Thoracic aorta (tissue), 2 donors: ENCODE results near the gene BCOR. TPM values are rescaled to one million over a fixed set of nuclear protein-coding genes. Genes with fewer than 3 reads are reported as not detected.

ENCODE experiments used
- ATAC-seq: fragments of 150-250 bp; one replicate; pipeline ENCODE4 v1.8.0; 2017; ENCODE audit warnings: low read depth; ENCODE audit not compliant: insufficient number of reproducible peaks, low FRiP score
- DNase-seq: peaks from one replicate; pipeline ENCODE4 v3.0.0-alpha.2; 2020; ENCODE audit warnings: low spot score
- H3K27ac ChIP-seq, 2 donors: fragments of 200-600 bp; sonication (generic); 1 replicate in 1 of 2; 2 replicates in 1 of 2; pipeline ENCODE4 v1.5.1; 2016; ENCODE audit warnings: mild to moderate bottlenecking in 2 of 2, moderate library complexity in 2 of 2
- H3K27me3 ChIP-seq: fragments of 200-600 bp; sonication (generic); replicated peaks from 2 replicates; pipeline ENCODE4 v1.6.0; 2016; ENCODE audit warnings: mild to moderate bottlenecking; ENCODE audit not compliant: insufficient read depth
- H3K36me3 ChIP-seq: fragments of 200-600 bp; sonication (generic); one replicate; pipeline ENCODE4 v1.5.1; 2016
- H3K4me1 ChIP-seq, 2 donors: fragments of 200-600 bp; sonication (generic); 1 replicate in 1 of 2; 2 replicates in 1 of 2; pipeline versions ENCODE4 v1.5.1 to v1.6.0; 2016; ENCODE audit warnings: low read depth in 2 of 2, mild to moderate bottlenecking in 1 of 2; ENCODE audit not compliant: control insufficient read depth in 1 of 2
- H3K4me3 ChIP-seq: fragments of 200-600 bp; sonication (generic); 2 replicates; pipeline ENCODE4 v1.5.1; 2016; ENCODE audit warnings: mild to moderate bottlenecking
- H3K9me3 ChIP-seq: fragments of 200-600 bp; sonication (generic); 2 replicates; pipeline ENCODE4 v1.5.1; 2016
- total RNA-seq, 2 donors: library from RNA; depleted of rRNA; stranded (reverse); fragments of >200 nt; gene quantifications; one replicate each; pipeline versions ENCODE4 v1.1.0 to v1.2.3, GENCODE V29; 2016
- TF ChIP-seq, protein P1 (sequence below): fragments of 200-600 bp; sonication (generic); IDR thresholded peaks from one replicate; pipeline ENCODE4 v1.5.1; 2019; ENCODE audit warnings: antibody characterized with exemption

BCOR gene
- total RNA-seq, 2 donors from 2014 or later, result 28.6 to 30.7 TPM

DNA sequence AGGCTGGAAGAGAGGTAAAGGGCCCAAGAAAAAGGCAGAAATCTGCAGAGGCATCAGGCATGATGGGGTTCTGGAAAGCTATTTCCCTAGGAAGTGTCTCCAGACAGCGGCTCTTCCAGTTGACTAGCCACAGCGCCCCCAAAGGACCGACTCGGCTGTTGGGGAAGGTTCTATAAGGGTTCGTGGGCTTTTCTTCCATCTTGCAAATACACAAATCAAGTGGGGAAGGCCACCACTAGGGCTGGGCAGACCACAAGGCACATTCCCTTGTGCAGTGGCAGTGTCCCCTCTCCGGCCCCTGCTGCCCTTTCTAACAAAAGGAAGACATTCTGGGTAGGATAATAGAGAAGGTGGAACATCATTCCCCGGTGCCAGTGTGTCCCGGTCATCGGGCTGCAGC, 18.2 kb downstream of the BCOR start:
- H3K27ac ChIP-seq, result no peak overlapping the region
- no peaks in the 10 kb centered on the region for H3K27me3 ChIP-seq
- no peak for DNase-seq
- TF ChIP-seq, protein P1, sequence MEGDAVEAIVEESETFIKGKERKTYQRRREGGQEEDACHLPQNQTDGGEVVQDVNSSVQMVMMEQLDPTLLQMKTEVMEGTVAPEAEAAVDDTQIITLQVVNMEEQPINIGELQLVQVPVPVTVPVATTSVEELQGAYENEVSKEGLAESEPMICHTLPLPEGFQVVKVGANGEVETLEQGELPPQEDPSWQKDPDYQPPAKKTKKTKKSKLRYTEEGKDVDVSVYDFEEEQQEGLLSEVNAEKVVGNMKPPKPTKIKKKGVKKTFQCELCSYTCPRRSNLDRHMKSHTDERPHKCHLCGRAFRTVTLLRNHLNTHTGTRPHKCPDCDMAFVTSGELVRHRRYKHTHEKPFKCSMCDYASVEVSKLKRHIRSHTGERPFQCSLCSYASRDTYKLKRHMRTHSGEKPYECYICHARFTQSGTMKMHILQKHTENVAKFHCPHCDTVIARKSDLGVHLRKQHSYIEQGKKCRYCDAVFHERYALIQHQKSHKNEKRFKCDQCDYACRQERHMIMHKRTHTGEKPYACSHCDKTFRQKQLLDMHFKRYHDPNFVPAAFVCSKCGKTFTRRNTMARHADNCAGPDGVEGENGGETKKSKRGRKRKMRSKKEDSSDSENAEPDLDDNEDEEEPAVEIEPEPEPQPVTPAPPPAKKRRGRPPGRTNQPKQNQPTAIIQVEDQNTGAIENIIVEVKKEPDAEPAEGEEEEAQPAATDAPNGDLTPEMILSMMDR, result no peak
- H3K4me1 ChIP-seq, result peaks cover 13 to 17% of the 10 kb centered on the region in 2 donors
- H3K9me3 ChIP-seq, result no peaks in the 10 kb centered on the region
- no peak overlapping the region for H3K4me3 ChIP-seq
- no peak for ATAC-seq
- H3K36me3 ChIP-seq, result no peaks in the 10 kb centered on the region

GRCh38 chrX:40078489-40079227, 19.1 kb downstream of the BCOR start:
- Histone ChIP-seq H3K4me1 (peaks cover 5 to 8% of the 10 kb centered on the region in 2 donors), H3K4me3 (no peak overlapping the region), H3K9me3 (no peaks in the 10 kb centered on the region), H3K27ac (no peak overlapping the region), H3K36me3 (peaks cover 7% of the 10 kb centered on the region), H3K27me3 (no peaks in the 10 kb centered on the region)
- no peak for ATAC-seq
- TF ChIP-seq, protein P1, result no peak
- no peak for DNase-seq

- DNase-seq (no peak), ATAC-seq (no peak)
- Histone ChIP-seq H3K4me3 (no peak overlapping the region), H3K36me3 (peaks cover 7% of the 10 kb centered on the region), H3K4me1 (peaks cover 5 to 7% of the 10 kb centered on the region in 2 donors), H3K27ac (no peak overlapping the region), H3K27me3 (no peaks in the 10 kb centered on the region), H3K9me3 (no peaks in the 10 kb centered on the region)
- TF ChIP-seq, protein P1, result no peak
Measured at GRCh38 chrX:40077906-40078305, 19.9 kb downstream of the BCOR start.

DNA sequence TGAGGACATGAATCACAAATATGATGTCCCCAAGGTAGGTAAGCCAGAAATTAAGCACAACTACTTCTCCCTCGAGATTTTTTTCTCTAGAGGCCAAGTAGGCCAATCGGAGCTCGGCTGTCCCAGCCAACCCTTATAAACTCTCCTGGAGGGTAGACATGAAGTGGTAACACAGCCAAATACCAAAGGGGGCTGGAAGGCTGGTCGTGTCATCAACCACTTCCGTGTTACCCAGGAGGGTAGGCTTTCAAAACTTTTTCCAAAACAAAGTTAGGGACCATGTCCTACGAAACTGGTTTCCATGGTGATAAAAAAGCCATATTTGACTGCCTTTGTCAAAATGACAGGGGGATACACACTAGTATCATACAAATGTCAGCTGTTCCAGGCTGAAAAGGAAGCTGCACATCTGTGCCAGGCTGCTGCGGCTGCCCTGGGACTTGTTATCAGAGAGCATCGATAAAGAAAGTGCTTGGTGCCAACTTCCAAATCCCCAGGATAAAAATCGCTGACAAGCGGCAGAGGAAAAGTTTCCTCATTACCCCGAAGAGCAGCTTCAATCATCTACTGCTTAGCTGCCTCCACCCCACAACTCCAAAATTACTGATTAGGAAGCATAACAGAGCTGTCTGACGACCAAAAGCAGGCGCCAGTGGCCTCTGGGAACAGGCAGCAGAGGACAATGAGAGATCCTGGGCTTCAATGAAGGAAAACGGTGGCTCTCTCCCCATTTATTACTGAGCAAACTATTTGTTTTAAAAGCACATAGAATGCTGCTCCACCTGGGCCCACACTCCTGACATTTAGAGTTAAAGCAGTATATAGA, 20.8 kb downstream of the BCOR start:
- DNase-seq, result no peak
- TF ChIP-seq, protein P1, result no peak
- ATAC-seq, result no peak
- H3K4me1 ChIP-seq, result no peaks in the 10 kb centered on the region
- no peak overlapping the region for H3K4me3 ChIP-seq
- peaks cover 7% of the 10 kb centered on the region for H3K36me3 ChIP-seq
- peak overlapping the region in 1 of 2 donors; percentile 16 for H3K27ac ChIP-seq
- H3K27me3 ChIP-seq, result no peaks in the 10 kb centered on the region
- no peaks in the 10 kb centered on the region for H3K9me3 ChIP-seq

DNA sequence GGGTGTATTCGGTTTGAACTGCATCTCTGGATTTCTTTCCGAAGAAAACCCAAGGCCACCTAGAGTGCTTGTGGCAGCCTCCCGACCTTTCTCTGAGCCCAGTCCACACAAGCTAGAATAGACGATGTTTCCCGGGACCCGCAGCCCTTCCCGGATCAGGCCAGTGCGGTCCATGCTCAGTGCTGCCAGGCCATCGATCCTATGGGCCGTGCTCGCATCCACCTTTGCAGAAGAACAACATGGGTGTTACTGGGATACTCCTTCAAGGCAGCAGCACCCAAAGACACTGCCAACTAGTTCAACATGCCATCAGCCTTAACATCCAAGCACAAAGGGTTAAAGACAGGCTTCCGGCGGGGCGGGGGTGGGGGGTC, 22.8 kb downstream of the BCOR start:
- Histone ChIP-seq H3K27me3 (no peaks in the 10 kb centered on the region), H3K27ac (no peak overlapping the region), H3K4me1 (no peaks in the 10 kb centered on the region), H3K36me3 (peaks cover 13% of the 10 kb centered on the region), H3K4me3 (no peak overlapping the region), H3K9me3 (no peaks in the 10 kb centered on the region)
- TF ChIP-seq, protein P1, result no peak
- DNase-seq (no peak), ATAC-seq (no peak)
